Mesodermal cell (in vitro differentiated cells): Measurements from ENCODE around the gene CAMK1D.

Source experiments
- H3K27ac ChIP-seq: 2 replicates; pipeline ENCODE4 v1.7.0; 2013; ENCODE audit warnings: mild to moderate bottlenecking, low read depth, low read length, moderate library complexity; ENCODE audit not compliant: severe bottlenecking
- H3K36me3 ChIP-seq: 2 replicates; pipeline ENCODE4 v1.7.1; 2013; ENCODE audit warnings: mild to moderate bottlenecking, low read length, moderate library complexity; ENCODE audit not compliant: control insufficient read depth, insufficient read depth
- H3K4me1 ChIP-seq: one replicate; pipeline ENCODE4 v1.7.1; 2013; ENCODE audit warnings: mild to moderate bottlenecking, low read length; ENCODE audit not compliant: insufficient read depth, control insufficient read depth, poor library complexity, severe bottlenecking
- H3K4me3 ChIP-seq: 2 replicates; pipeline ENCODE4 v1.7.0; 2013; ENCODE audit warnings: low read length, control low read depth, mild to moderate bottlenecking; ENCODE audit not compliant: insufficient read depth, poor library complexity, severe bottlenecking; ENCODE audit errors: extremely low read depth
- H3K9me3 ChIP-seq: 2 replicates; pipeline ENCODE4 v1.7.1; 2013; ENCODE audit warnings: mild to moderate bottlenecking, low read length, moderate library complexity; ENCODE audit not compliant: control insufficient read depth
- WGBS, 2 experiments: methylation state at CpG; one replicate each; pipeline ENCODE4 v1.1.5; 2013; ENCODE audit warnings: missing lambda C conversion rate in 2 of 2; ENCODE audit not compliant: insufficient coverage in 2 of 2; 5-methylcytosine and 5-hydroxymethylcytosine counted together

Gene CAMK1D

GRCh38 chr10:12875100-12875499 lies 525.8 kb downstream of the CAMK1D start:
- Histone ChIP-seq H3K27ac (no peak overlapping the region), H3K9me3 (no peaks in the 10 kb centered on the region), H3K36me3 (no peaks in the 10 kb centered on the region), H3K4me3 (no peak overlapping the region), H3K4me1 (no peaks in the 10 kb centered on the region)
- WGBS, 2 experiments = 91% methylated on average over 4 to 5 of the region's 5 CpGs

- H3K36me3 ChIP-seq = no peaks in the 10 kb centered on the region
- H3K4me1 ChIP-seq = no peaks in the 10 kb centered on the region
- no peaks in the 10 kb centered on the region for H3K9me3 ChIP-seq
- no peak overlapping the region for H3K27ac ChIP-seq
- 82 to 100% methylated on average over 3 to 5 of the region's 5 CpGs for WGBS, 2 experiments
- H3K4me3 ChIP-seq = no peak overlapping the region
Observed at GRCh38 chr10:12876266-12876665, 526.9 kb downstream of the CAMK1D start.

GRCh38 chr10:12877150-12877549 lies 527.8 kb downstream of the CAMK1D start:
- 82 to 83% methylated on average over 2 to 3 of the region's 3 CpGs for whole genome bisulfite sequencing, 2 experiments
- H3K4me3 ChIP-seq = no peak overlapping the region
- H3K4me1 ChIP-seq = no peaks in the 10 kb centered on the region
- H3K9me3 ChIP-seq = no peaks in the 10 kb centered on the region
- H3K27ac ChIP-seq = no peak overlapping the region
- no peaks in the 10 kb centered on the region for H3K36me3 ChIP-seq

GRCh38 chr10:12880423-12880822 lies 531.1 kb downstream of the CAMK1D start:
- Histone ChIP-seq H3K4me1 (no peaks in the 10 kb centered on the region), H3K36me3 (no peaks in the 10 kb centered on the region)

GRCh38 chr10:12884851-12885250 lies 535.5 kb downstream of the CAMK1D start:
- Histone ChIP-seq H3K36me3 (no peaks in the 10 kb centered on the region), H3K9me3 (no peaks in the 10 kb centered on the region), H3K4me3 (no peak overlapping the region), H3K4me1 (no peaks in the 10 kb centered on the region), H3K27ac (no peak overlapping the region)
- 71 to 82% methylated on average over 6 of the region's 6 CpGs for WGBS, 2 experiments

More at GRCh38 chr10:12880423-12880822, 531.1 kb downstream of the CAMK1D start:
- H3K9me3 ChIP-seq = no peaks in the 10 kb centered on the region
- H3K4me3 ChIP-seq = no peak overlapping the region
- no peak overlapping the region for H3K27ac ChIP-seq
